HG03139 (cell line): ENCODE measurements around the gene TMTC2.

Experiments
- ATAC-seq: cut with Tn5 transposase; IDR thresholded peaks from one replicate; pipeline ENCODE4 v1.9.1; 2021; ENCODE audit not compliant: unreplicated experiment

The TMTC2 gene

DNA sequence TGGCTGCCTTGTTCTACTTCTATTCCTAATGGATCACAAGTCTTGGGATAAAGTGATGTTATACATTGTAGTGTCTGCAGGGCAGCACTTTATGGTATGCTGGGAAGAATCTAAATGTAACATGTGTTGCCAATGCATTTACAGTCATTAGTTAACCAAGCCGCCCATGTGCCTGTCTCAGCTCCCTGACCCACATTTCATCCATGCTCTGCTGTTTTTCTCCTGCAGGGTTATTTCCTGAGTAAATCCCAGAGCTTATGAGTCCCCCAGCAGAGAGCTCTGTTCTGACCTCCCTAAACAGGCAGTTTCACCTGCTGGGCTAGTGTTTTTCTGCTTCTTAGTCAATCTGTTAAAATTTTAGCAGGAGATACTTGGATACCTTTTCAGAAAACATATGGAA, 4.4 kb upstream of the TMTC2 start:
- no peak for ATAC-seq

- no peak for ATAC-seq
Observed at GRCh38 chr12:82682851-82683261, 3.9 kb upstream of the TMTC2 start.

GRCh38 chr12:82685790-82686167, 927 bp upstream of the TMTC2 start:
- ATAC-seq: peak; percentile 54

GRCh38 chr12:82687021-82688011, 610 bp downstream of the TMTC2 start:
- peak; percentile 27 for ATAC-seq

- no peak for ATAC-seq
Observed at GRCh38 chr12:82688035-82688501, 1.4 kb downstream of the TMTC2 start.

DNA sequence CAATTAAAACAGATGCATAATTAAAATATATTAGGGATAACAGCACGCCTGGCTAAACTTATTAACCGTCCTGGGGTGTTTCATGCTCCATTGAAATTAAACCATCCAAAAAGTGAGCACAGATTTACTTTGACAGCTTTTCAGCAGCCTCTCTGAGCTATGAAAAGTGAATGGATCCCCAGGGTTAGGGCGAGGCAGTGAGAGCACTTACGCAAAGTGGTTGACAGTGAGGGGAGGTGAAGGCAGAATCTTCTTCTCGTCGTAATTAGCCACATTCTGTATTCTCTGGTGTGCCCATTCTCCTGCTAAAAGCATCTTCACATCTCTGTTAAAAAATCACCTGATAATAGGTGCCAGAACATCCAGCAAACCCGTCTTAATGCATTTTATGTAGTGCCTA, 1.9 kb downstream of the TMTC2 start:
- no peak for ATAC-seq

DNA sequence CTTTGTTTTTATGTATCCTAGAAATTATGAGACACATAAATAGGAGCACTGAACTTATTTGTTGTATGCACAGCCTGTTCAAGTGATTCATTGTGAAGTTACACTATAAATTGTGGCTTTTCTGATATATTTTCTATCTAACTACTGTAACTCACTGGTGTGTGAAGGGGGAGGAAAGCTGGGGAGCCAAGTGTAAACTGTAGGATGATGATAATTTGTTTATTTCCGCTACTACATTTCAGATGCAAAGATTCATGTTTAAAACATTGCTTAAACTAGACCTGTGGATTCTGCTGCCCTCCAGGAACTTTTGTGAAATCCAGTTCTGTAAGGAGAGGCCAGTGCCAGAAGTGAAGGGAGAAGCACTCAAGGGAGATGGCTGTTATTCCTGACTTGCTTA, 3.3 kb downstream of the TMTC2 start:
- ATAC-seq: no peak

- ATAC-seq: no peak
Observed at GRCh38 chr12:82691513-82691912, 4.8 kb downstream of the TMTC2 start.

DNA sequence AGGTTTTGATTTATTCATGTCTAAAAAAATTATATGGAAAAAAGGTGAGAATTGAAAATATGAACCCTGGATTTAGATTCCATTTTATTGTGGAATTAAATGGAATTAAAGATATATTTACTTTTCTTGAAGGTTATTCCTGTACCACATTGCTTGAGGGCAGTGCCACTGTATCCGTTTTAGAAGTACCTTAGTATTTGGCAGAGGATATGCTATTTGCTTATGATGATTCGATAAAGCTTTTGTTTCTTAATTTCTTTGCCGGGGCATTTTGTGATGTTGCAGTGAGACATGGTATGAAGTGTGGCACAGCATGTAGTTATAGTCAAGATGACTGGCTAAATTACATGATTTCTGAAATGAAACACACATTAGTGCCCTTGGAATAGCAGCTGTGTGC, 7.6 kb downstream of the TMTC2 start:
- ATAC-seq: no peak

- no peak for ATAC-seq
Observed at GRCh38 chr12:82694970-82695369, 8.3 kb downstream of the TMTC2 start.

GRCh38 chr12:82695531-82695930, 8.8 kb downstream of the TMTC2 start:
- no peak for ATAC-seq

DNA sequence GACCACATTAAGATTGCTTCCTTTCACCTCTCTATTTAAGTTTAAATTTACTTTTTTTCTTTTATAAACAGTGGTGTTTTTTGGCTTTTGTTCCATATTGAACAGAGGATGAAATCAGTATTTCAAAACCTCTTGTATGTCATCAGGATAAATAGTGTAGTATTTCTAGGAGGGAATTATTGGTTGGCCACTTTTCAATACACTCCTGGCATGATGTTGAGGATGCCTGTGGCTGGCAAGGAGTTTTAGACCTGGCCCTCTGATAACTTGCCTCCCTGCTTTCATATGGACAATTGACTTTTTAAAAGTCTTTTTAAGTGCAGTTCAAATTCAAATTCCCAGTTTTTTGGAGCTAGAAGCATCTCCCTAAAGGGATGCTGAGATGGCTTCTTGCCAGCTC, 9.8 kb downstream of the TMTC2 start:
- ATAC-seq: no peak

DNA sequence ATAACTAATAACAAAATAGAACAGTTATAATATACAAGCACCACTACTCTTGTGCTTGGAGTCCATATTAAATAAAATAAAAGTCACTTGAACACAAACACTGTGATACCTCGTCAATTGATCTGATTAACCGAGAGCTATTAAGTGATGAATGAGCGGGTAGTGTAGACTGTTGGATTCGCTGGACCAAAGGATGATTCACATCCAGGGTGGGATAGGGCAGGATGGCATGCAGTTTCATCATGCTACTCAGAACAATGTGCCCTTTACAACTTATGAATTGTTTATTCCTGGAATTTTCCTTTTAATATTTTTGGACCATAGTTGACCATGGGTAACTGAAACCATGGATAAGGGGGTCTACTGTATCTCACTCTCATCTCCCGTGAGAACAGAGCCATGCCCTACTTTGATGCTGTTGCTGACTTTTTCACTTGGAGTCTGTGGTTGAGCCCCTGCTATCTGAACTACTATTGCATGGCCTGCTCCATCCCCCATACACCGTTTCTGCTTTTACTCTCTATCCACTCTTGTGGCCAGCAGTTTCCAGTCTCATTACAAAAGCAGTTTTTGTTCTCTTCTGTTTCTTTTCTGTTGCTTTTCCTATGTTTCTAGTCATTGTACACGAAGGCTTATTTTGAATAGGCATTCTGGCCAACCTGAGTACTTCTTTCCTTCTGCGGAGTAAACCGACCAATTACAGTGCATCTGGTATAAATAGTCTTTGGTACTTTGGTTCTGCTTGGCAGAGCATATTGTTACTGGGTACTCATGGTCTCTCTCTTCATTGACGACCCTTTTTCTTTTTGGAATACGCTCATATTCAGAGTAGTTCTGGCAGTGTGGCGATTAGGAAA, 12.2 kb downstream of the TMTC2 start:
- no peak for ATAC-seq

DNA sequence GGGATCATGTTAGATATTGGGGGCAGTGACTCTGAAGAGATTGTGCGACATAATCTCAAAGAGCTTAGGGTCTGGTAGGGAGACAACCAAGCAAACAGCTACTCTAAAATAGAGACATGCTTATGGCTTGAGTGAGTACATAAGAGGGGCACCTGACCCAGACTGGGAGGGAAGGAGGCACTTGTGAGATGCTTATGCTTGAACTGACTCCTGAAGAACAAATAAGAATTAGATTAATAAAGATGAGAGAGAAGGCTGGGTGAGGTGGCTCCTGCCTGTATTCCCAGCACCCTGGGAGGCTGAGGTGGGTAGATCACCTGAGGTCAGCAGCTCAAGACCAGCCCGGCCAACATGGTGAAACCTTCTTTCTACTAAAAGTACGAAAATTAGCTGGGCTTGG, 19.1 kb downstream of the TMTC2 start:
- no peak for ATAC-seq

GRCh38 chr12:82708061-82708879, 21.6 kb downstream of the TMTC2 start:
- ATAC-seq: no peak

GRCh38 chr12:82709794-82710355, 23.2 kb downstream of the TMTC2 start:
- ATAC-seq: no peak

DNA sequence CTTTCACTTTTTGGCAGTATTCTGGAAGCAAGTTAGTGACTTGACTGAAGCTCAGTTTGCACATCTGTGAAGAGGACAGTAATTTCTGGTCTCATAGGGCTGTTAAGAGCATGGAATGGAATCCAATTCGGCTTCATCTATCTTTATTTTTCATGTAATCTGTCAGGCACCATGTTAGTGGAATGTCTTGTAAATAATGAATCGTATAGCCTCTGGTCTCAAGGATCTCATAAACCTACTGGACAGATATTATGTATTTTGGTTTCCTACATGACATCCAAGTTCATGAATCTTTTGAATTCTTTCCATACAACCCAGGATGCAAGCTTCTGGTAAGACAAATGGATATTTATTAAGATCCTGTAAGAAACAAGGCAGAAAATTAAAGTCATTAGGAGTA, 24.0 kb downstream of the TMTC2 start:
- ATAC-seq: no peak

DNA sequence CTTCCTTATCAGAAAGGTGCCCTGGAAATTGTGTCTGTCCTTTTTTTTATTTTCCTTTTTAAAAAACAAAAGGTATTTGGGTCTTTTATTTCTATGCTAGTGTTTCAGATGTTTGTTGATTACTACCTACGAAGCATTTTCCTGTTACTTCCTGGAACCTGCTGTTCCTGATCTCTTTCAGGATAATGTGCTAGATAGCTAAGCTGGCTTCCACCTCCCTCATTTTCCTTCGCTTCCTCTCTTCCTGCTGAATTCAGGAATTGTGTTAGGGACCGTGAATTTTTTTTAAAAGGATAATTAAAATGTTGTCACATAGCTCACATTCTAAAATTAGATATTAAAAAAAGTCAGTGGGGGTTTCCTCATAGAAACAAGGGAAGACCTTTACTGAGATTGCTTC, 27.7 kb downstream of the TMTC2 start:
- no peak for ATAC-seq

DNA sequence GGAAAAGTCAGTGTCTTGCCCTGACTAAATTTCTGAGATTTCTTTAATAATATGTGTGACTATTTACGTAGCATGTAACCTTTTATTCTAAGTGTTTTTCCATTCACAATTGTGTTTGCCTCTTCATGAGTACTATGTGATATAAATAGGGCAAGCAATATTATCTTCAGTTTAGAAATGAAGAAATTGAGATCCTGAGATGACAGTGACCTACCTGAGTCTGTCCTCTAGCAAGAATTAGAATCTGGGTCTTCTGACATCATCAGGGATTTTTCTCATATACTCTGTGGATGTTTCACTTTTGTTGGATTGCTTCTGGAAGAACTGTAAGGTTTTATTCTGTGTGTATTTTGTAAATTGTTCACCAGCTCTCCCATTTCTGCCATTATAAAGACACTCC, 35.0 kb downstream of the TMTC2 start:
- no peak for ATAC-seq

DNA sequence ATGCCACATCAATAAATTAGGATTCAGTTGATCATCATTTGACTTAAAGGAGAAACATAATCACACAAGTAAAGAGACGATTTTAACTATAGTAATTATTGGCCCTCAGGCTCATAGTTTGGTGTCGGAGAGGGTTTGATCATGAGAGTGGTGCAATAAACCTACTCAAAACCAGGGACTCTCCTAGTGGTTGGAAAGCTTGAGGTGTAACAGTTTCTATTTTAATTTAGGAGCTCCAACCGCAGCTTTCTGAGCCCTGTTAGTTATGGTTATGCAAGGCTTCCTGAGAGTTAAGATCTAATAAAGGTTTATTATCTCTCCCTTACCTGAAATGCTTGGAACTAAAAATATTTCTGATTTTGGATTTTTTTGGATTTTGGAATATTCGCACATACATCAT, 36.4 kb downstream of the TMTC2 start:
- no peak for ATAC-seq

DNA sequence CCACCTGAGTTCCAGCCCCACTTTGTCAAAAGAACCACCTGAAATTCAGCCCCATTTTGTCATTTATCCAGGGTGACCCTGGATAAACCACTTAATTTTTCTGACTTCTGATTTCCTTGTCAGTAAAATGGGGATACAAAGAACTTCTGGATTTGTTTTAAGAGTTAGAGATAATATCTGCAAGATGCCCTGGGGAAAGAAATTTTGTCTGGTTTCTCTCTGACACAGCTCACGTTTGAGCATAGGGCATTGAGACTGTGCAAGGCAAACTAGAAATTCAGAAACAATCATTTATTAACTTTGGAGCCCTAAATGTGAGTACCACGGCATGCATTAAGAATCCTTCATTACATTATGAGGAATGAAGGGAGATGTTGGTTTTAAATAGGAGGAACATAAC, 37.2 kb downstream of the TMTC2 start:
- ATAC-seq: no peak
